ENCODE measurements around the gene AGO3.

- TF ChIP-seq POLR2AphosphoS5 (IDR thresholded peaks at IDR 0.05; ENCODE audit: low read depth, low read length) (no peak), DPF2 (CRISPR knock-in tag; IDR thresholded peaks at IDR 0.05; ENCODE audit: borderline replicate concordance, low read depth) (no peak), ZNF678 (CRISPR knock-in tag; IDR thresholded peaks at IDR 0.05) (no peak), ZHX1 (CRISPR knock-in tag; IDR thresholded peaks at IDR 0.05; ENCODE audit: low read depth) (no peak), TCF12 (IDR thresholded peaks at IDR 0.05) (no peak), TCF12 (CRISPR knock-in tag; IDR thresholded peaks at IDR 0.05) (no peak)
Observed at GRCh38 chr1:36112823-36113222, 181.9 kb downstream of the AGO3 start.
